Activated T-cell treated with anti-CD3 and anti-CD28 coated beads for 1 hour (primary cell): Measurements from ENCODE around the gene OPCML.

Source experiments
- DNase-seq: peaks from one replicate; pipeline ENCODE4 v3.0.0-alpha.2; 2020; ENCODE audit warnings: low read depth

The OPCML gene

DNA sequence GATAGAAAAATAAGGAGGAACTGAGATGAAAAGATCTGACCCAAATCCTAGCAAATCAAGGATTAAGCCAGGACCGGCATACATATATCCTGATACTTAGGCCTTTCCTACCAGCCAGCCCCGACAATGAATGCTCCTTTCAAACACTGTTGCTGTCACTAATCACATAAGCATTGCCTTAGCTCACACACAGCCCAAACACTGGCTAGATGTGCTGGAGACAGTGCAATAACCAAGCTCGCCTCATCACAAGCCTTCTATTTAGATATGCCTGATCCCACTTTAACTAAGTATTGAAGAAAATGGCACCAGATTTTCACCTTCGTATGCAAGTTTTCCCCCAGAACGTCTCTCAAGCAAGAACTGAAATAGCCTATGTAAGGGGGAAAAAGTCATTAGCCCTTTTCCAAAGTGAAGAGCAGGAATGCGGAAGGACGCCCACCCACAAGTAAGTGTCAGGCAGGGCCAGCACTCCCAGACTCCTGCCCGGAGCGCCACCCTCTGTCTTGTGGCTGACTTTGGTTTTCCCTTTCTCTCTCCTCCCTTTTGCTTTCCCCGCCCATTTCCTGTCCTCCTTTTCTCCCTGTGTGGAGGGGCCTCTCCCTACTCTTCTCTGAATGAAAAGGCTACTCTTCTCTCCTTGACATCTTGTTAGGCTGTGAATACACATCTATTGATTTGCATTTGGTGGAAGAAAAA lies 8.9 kb upstream of the OPCML start:
- DNase-seq = no peak

DNA sequence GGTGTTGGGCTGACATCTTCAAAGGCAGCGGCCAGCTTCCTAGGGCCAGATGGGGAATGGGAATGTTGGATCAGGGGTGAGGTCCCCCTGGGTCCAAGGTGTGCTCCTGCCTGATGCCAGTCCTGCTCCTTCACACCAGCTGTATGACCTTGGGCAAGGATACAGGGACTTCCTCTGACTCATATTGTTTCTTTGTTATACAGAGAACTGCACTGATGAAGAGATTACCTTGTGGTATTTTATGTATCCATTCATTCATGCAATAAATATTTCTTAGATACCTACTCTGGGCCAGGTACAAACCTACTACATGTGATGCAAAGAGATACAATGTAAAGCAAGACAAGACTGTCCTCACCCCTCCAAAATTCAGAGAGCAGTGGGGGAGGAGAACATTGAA lies 3.9 kb upstream of the OPCML start:
- no peak for DNase-seq

DNA sequence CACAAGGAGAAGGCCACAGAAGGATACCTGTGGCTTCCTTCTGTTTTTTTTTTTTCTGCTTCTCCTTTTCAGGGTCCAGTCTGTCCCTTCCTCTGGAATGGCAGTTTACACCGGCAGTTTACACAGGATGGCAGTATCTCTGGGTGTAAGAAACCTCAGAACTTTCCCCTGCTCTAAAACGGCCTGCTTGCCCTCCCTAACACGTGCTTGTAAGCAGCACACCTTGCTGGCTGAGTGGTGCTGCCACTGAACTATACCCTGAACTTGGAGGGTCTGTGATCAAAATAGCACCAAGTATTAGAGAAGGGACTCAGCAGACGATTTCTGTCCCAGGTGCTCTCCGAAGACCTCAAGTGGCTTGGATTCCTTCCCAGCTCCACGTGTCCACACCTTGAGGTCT lies 904 bp upstream of the OPCML start:
- DNase-seq = no peak

DNA sequence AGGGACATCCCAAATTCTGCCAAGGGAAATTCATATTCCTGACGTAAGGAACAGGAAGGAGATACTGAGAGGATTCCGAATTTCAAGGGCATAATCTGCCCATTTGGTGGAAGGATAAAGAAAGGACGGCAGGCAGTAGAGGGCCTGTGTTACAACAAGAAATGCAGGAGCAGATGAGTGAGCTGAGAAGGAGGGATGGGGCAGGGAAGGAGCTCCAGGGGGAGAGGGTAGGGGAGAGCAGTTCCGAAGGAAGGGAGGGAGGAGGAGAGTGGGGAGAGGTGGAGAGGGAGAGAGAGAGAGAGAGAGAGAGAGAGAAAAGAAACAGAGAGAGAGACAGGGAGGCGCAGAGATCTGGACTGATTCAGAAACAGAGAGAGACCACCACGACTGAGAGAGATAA lies 843 bp downstream of the OPCML start:
- DNase-seq = no peak

DNA sequence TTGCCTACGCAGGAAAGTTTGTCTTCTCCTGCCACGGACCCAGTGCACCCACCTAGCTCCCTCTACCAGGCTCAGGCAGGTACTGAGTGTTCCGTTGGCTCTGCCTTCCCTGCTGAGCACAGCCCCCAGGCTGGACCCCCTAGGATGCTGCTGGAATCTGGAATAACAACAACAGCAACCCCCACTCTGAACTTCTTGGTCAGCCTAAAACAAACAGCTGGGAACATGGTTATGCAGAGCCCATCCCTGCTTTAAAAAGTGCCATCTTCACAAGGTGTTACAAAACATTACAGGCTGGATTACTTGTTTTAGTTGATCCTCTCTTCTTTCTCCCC lies 1.8 kb downstream of the OPCML start:
- DNase-seq = no peak

DNA sequence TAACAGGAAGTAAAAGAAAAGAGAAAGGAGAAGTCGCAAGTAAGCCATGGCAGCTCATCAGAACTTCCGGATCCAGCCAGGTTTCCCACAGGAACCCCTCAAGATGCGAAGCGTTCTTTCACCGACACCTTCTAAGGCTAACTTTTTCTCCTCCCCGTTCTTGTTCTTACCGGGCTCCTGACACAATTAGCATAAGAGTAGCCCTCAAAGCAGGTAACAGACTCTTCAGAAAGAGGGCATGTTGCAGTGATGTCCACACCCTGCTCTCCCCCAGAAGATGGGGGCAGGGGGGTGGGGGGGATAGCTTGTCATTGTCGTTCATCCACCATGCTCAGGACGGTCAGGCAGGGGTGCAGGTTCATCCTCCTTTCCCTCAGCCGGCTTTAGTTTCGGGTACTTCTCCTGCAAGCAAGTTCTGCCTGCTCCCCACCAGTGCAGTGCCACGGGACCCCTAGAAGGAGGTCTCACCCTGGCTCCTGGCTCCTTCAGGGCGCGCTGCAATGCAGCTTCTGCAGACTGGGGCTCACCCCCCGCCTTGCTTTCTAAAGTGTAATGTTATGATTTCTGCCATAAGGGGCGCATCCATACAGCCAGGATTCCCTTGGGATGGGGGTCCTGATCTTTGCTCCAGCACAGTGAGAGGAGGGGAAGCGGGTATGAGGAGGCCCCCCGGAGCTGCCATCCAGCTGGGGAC lies 2.3 kb downstream of the OPCML start:
- DNase-seq = no peak

DNA sequence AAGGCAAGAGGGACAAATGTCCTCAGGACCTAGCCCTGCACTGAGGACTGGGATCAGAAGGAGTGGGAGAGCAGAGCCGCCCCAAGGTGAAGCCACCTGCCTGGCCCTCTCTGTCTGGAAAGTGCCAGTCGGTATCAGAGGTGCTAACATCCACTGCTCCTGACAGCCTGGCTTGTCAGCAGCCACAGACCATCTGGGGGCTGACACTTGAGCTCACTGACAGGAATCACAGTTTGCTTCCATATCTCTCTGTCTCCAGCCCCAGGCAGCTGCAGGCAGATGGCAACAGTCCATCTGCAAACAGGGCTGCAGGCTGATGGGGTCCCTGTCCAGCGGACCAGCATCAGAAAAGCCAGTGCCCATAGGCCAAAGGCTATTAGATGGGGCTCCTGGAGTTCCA lies 5.5 kb downstream of the OPCML start:
- DNase-seq = no peak

DNA sequence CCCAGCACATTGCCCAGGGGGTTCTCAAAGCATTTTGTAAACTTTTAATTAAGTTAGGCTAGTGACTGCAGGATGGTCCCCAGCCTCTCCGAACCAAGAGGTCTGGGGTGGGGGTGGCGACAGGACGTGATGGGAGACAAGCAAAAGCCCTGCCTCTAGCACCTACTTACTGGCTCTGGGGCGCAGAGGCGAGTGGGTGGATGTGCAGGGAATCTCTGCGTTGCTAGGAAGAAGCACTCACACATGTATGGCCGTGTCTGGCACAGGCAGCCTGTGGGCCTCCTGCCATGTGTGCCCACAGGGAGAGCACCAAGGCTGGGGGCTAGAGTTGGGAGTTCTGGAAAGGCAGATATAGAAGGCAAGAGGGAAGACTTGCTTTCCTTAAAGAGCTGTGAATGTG lies 6.3 kb downstream of the OPCML start:
- no peak for DNase-seq

DNA sequence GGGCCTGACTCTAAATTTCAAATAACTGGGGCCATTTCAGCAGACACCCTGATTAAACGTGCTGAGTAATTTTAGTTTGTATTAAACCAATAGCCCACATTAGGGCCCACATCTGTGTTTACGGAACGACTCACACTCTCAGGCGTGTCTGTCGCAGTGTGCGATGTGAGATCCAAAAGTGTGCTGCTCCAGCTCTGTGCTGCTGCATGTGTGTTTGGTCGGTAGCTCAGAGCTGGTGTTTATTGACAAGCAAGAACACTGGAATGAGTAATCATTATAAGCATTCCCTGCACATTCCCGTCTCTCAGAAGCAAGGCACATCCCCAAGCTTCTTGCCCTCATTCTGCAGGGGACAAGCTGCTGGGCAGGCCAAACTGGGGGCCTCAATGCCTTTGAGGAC lies 7.8 kb downstream of the OPCML start:
- DNase-seq = no peak

DNA sequence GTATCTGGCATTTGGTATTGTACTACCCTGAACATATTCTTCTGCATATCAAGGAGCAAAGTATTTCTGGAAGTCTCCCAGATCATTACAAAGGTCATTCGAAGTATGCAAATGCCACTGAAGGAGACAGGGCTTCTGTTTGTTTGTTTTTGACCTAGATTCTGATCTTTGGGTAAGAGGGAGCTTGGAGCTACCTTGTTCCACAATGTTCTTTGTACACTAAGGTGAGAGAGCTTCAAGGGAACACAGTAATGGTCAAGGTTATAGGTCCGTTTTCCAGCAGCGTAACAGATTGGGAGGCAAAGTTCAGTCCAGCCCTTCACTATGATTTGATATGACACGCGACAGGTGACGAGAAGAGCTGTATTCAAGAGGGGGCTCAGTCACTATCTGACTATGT lies 10.0 kb downstream of the OPCML start:
- no peak for DNase-seq

DNA sequence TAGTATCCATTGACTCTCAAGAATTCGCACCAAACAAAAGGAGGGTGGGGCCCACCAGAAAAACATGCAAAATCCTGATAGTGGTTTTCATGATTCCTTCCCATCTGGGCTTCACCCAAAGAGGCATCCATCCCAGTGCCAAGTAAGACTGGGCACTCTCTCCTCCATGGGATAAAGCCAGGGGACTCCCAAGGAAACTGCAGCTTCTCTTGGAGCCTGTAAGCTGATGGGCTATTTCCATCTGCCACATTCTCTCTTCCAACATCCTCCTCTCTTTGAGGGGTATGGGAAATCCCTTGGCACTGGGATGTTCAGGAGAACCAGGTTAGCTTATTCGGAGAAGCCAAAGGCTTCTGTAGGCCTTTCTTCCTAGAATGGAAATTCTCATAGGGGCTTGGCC lies 10.8 kb downstream of the OPCML start:
- DNase-seq = no peak

DNA sequence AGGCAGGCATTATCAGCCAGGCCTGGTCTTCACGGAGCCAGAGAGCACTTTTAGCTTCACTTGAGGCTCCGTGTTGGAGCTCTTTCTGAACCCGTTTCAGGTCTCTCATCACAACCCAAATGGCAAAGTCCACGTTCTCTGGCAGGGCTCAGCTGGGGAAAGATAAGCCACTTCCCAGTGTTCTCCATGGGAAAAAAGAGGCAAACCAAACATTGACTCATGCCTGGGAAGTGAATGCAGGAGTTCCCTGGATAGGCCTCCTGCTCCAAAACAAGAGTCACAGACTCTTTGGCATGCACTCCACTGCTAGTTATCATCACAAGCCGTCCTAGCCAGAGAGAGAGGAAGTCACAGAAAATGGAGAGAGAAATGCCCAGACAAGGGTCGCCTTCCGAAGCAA lies 11.6 kb downstream of the OPCML start:
- DNase-seq = no peak

DNA sequence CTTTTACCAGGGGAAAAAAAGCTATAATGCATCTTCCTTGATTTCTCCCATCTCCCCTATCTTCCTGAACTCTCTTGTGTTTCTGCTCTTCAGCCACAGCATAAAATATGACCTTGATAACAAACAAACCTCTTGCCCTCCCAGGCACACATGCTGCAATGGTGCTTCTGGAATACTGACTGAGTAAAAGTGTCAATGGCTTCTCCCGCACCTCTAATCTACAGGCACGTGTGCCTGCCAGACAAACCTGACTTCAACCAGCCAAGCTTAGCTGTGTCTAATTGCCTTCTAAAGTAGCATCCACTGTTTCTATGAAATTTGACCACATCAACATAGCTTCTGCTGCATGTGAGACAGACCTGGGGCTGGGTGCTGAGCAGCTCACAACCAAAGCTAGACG lies 12.7 kb downstream of the OPCML start:
- no peak for DNase-seq

DNA sequence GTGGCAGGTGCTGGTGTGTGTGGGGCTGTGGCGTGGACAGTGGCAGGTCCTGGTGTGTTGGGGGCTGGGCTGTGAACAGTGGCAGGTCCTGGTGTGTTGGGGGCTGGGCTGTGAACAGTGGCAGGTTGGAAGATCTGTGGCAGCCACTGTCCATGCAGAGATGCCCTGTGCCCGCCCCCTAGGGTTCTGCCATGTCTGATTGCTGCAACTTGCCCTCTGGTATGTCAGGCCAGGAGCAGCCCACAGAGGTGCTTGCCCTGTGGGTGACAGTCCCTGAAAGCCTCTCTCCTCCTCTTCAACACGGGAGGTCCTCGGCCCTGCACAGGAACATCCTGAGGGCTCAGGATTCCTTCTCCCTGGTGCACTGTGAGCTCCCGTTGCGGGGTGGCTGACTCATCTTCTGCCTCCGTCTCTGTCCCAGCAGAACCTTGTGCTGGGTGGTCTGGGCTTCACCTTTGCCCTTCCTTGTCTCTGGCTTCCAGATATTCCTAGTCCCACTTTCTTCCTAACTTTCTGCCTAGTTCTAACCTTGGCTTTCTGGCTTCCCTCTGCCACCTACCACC lies 13.5 kb downstream of the OPCML start:
- no peak for DNase-seq

DNA sequence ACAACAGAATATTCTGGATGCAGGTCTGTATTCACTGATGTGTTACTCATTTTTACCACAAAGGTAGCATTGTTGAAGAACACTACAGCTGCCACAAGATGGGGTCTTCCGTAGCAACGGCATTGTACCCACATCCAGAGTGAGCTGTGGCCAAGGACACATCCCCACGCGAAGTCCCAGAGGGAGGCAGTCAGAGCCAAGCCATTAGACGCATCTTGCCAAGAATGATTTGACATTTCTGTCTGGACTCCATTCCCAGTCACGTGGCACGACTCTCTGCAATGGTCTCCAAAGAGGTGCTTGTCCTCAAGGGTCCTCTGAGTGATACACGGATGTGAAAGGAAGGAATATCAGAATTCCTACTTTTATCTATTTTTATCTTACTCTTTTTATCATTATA lies 15.5 kb downstream of the OPCML start:
- DNase-seq = no peak

DNA sequence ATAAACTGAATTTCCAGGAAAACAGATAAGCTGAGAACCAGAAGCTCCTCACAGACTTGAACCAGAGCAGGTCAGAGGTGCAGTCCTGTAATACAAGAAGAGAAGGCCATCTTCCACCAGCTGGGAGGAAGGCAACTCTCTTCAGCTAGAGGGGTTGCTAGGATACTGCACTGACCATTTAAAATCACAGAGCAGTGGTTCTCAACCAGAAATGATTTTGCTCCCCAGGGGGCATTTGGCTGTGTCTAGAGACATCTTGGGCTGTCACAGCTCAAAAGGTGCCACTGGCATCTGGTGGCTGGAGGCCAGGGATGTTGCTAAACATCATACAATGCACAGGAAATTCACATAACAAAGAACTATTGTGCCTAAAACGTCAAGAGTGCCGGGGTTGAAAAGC lies 17.2 kb downstream of the OPCML start:
- no peak for DNase-seq

DNA sequence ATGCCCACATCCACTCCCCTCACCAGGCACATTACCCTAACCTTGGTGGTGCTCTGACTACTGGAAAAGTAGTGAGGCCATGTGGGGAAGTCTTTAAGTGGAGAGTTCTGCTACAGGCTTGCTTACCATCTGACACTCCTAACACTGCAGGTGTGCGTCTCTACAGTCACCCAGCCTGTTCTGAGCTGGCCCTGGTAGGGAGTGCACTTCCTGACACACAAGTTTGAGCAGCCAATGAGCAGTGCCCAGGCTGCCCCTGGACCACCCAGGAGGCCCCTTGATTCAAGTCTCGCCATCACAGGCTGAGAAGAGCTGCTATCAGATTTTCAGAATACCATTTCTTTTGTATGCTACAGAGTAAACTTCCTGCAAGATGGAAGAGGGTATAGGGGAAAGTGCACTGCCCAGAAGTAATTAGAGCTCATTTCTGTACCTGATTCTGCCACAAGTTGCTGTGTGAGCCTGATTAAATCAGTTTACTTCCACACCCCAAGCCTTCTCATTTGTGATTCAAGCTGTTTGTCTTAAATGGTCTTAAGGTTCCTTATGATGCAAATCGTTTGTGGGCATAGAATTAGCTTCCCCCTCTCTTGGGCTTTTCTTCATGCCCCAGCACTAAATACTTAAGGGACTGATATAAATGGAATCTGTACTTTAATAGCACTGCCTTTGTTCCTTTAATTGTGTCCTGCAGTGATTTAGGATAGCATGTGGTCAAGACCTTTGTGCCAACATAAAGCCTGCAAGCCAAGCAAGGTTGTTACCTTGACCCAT lies 22.2 kb downstream of the OPCML start:
- no peak for DNase-seq

DNA sequence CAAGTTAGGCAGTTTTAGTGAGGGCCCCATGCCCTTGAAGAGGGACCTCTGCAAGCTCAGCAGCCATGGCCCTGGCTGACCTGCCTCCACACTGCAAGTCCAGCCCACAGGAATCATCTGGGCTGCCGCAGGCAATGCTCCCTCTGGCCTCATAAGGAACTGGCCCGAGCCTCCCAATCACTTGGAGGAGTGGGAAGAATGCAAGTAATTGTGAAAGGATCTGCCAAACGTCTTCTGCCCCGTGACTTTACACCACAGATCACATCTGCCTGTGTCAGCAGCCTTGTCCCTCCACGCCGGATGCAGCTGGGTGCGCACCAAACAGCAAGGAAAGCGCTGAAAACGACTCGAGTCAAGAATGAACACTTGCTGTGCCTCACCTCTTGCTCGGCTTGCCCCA lies 23.8 kb downstream of the OPCML start:
- no peak for DNase-seq

DNA sequence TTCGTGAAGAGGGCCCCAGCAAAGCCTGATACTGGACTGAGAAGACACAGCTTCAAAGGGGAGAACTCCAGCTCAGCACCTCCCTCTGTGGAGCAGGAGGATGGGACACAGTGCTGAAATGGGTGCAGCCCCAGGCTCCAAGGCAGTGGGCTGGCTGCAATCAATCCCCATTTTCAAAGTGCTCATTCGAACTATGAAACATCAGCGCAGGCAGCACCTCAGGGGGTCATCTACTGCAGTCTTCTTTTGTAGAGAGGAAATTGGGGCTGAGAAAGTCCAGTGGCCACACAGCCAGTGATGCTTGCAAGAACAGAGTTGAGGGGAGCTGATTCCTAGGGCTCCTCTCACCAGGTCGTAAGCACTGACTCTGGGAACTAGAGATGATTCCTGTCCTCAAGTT lies 25.1 kb downstream of the OPCML start:
- DNase-seq = no peak

DNA sequence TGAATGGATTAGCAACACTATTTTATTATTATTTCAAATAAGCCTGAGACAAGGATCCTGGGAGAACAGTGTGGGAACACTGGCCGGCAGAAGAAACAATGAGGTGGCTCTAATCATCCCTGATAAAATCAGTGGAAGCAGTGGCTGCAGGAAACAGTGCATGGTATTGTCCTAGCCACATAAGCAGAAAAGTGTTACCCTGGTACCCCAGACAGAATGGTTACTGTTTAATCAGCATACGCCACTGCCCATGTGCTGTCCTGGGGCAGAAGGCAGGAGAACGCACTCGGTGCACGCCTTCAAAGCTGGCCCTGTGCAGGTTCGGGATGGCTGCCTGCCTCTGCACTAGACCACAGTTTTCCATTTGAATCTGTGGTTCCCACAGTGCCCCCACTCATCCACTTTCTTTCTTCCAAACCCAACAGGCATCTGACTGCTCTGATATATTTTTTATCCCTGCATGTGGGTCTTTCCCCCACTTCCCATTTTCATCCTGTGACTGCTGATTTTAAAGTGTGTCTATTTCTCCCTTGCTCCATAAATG lies 25.7 kb downstream of the OPCML start:
- DNase-seq = no peak

DNA sequence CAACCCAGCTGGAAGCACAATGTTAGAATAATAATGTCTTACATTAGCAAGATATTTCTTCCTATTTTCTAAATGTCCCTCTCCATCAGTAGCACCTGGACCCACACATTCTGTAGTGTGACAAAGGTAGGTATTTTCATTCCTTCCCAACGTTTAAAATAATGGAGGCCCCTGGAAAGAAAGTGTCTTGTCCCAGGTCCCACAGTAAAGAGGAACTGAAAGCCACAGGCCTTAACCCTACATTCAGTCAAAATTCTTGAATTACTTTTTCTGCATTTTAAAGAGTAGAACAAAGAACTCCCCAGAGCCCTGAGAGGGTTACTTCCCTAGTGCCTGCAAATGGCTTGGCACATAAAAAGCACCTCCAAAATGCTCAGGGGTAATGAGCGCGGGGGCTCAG lies 26.3 kb downstream of the OPCML start:
- DNase-seq = no peak

DNA sequence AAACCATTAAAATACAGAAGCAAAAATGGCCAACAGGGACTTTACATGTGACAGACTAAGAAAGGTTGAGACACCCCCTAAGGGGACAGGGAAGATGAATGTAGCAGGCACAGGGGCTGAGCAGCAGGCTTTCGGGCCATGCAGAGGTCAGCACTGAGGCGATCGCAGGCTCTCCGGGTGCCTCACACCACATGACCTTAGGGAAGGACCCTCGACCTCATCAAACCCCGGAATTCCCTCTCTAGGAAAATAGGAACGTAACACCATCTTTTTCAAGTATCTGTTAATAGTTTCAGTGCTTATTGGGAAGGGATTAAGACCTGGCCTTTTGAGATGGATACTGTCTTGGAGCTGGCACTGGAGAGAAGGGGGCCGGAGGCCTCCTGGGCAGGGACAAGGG lies 27.4 kb downstream of the OPCML start:
- DNase-seq = no peak

DNA sequence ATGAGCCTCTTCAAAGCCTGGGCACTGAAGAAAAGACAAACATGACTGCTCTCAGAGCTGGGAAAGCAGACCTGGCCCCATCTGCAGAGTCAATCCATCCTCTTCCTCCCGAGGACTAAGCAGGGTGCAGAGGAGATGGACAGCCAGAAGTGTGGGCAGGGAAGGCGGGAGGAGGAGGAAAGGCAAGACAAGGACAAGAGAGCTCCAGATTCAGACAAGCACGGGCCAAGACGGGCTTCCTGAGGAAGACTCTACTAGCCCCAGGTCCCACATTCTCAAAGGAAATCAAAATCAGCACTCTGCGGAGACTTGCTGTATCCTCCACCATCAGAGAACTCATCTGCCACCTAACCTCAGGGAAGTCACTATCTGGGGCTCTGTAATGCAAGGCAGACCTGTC lies 28.5 kb downstream of the OPCML start:
- DNase-seq = no peak
